ENCODE results near the gene PIAS1.
"Not testable (repeated sequence)": the region's sequence is repeated elsewhere in the genome, so short reads cannot be mapped to it uniquely, and the experiment has no call there.

Gene PIAS1

DNA sequence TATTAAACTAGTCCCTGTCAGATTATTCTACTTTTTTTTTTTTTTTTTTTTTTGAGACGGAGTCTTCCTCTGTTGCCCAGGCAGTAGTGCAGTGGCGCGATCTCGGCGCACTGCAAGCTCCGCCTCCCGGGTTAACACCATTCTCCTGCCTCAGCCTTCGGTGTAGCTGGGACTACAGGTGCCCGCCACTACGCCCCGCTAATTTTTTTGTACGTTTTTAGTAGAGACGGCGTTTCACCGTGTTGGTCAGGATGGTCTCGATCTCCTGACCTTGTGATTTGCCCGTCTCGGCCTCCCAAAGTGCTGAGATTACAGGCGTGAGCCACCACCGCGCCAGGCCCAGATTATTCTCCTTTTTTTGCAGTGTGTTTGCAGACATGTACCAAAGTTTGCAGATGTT, 4.9 kb downstream of the PIAS1 start:
- in situ Hi-C loops (cut with MboI; ENCODE audit: low pct_unique_long_range_greater_than_20kb, low sequenced_read_pairs); DNase-seq: not testable (repeated sequence)

DNA sequence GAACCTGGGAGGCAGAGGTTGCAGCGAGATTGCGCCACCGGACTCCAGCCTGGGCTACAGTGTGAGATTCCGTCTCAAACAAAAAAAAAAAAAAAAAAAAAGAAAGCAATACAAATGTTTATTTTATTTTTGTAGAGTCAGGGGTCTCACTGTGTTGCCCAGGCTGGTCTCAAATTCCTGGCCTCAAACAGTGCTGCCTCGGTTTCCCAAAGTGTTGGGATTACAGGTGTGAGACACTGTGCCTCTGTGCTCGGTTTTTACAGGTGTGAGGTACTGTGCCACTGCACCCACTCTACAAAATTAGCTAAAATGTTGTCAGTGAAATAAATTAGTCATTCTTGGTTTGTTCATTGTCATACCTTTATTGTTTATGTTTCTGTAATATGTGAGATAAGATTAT, 5.5 kb downstream of the PIAS1 start:
- in situ Hi-C loops (cut with MboI; ENCODE audit: low pct_unique_long_range_greater_than_20kb, low sequenced_read_pairs) = no loop called here
- no peak for DNase-seq

DNA sequence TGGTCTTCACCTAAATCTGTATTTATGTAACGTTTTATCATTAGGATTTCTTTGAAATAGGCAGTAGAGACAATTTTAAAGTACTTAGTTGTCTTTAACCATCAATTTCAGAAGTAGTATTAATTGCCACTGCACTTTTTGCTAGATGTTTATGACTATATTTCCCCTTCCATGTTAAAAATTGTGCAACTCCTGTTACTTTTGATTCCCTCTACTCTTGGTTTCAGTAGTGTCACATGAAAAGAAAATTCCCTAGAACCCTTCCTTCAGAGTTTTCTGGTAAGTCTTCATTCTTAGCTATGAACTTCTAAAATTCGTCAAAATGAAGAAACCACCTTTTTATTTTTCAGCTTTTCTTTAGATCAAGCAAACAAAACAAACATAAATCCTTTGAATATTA, 7.1 kb downstream of the PIAS1 start:
- DNase-seq = no peak
- in situ Hi-C loops (cut with MboI; ENCODE audit: low pct_unique_long_range_greater_than_20kb, low sequenced_read_pairs) = no loop called here

DNA sequence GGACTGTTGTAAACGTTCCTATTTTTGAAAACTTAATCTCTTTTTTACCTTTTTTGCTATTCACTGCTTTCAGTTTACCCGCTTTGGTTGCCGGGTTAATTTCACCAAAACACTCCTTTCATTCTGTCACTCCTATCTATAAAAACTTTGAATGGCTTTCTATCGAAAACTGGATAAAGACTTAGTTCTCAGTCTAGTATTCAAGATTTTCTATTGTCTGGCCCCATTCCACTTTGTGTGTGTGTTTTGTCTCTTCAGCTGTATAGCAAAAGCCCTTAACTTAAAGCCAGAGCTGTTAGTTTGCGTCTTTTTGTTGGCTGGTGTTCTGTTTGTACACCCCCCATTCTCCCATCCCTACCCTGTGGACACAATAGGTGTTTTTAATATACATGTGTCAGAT, 7.5 kb downstream of the PIAS1 start:
- DNase-seq = no peak
- in situ Hi-C loops (cut with MboI; ENCODE audit: low pct_unique_long_range_greater_than_20kb, low sequenced_read_pairs) = no loop called here

DNA sequence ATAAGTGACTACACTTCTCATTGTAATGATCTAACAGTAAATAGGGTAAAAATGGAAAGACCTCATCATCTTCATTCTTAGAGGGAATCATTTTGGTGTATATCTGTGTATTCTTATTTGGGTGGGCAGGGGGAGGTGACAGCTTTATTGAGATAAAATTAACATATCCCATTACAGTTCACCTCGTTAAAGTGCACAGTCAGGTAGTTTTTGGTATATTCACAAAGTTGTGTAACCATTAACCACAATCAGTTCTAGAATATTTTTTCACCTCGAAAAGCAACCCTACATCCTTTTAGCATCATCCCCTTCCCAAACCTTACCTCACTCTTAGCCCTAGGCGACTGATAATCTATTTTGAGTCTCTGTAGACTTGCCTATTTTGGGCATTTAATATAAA, 8.1 kb downstream of the PIAS1 start:
- no peak for DNase-seq
- in situ Hi-C loops (cut with MboI; ENCODE audit: low pct_unique_long_range_greater_than_20kb, low sequenced_read_pairs) = no loop called here

- in situ Hi-C loops (cut with MboI; ENCODE audit: low pct_unique_long_range_greater_than_20kb, low sequenced_read_pairs) = no loop called here
- no peak for DNase-seq
These were observed 8.9 kb downstream of the PIAS1 start for GRCh38 chr15:68062946-68063465.

DNA sequence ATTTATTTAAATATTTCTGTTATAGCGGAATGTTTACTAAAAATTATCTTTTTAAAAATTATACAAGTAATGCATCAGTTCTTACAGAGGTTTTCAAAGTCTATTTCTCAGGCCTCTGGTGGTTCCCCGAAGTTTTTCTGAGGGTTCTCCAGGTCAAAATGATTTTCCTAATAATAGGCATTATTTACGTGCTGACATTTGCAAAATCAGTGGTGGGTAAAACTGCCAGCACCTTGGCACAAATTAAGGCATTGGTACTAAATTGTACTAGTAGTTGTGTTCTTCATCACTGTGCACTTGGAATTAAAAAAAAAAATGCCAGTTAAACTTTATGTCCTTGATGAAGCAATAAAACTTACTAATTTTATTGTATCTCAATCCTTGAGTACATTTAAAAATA, 9.5 kb downstream of the PIAS1 start:
- no peak for DNase-seq
- in situ Hi-C loops (cut with MboI; ENCODE audit: low pct_unique_long_range_greater_than_20kb, low sequenced_read_pairs) = no loop called here

- DNase-seq = no peak
- in situ Hi-C loops (cut with MboI; ENCODE audit: low pct_unique_long_range_greater_than_20kb, low sequenced_read_pairs) = no loop called here
These were observed 19.6 kb downstream of the PIAS1 start for GRCh38 chr15:68073576-68074288.

DNA sequence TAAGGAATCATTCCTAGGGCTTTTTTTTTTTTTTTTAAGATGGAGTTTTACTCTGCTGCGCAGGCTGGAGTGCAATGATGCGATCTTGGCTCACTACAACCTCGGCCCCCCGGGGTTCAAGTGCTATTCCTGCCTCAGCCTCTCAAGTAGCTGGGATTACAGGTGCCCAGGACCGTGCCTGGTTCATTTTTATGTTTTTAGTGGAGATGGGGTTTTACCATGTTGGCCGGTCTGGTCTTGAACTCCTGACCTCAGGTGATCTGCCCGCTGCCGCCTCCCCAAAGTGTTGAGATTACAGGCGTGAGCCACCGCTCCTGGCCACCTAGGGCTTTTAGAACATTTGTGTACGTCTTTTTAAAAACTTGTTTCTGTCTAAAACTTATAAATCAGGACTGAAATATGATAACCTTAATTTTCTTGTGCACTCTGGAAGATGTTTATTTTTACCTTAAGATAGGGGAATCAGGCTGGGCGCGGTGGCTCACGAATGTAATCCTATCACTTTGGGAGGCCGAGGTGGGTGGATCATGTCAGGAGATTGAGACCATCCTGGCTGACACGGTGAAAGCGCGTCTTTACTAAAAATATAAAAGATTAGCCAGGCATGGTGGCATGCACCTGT, 21.8 kb downstream of the PIAS1 start:
- in situ Hi-C loops (cut with MboI; ENCODE audit: low pct_unique_long_range_greater_than_20kb, low sequenced_read_pairs) = no loop called here
- no peak for DNase-seq

GRCh38 chr15:68078365-68078764, 24.2 kb downstream of the PIAS1 start:
- DNase-seq = peak; percentile 32
- in situ Hi-C loops (cut with MboI; ENCODE audit: low pct_unique_long_range_greater_than_20kb, low sequenced_read_pairs) = no loop called here

GRCh38 chr15:68080334-68080733, 26.2 kb downstream of the PIAS1 start:
- in situ Hi-C loops (cut with MboI; ENCODE audit: low pct_unique_long_range_greater_than_20kb, low sequenced_read_pairs) = no loop called here
- no peak for DNase-seq

DNA sequence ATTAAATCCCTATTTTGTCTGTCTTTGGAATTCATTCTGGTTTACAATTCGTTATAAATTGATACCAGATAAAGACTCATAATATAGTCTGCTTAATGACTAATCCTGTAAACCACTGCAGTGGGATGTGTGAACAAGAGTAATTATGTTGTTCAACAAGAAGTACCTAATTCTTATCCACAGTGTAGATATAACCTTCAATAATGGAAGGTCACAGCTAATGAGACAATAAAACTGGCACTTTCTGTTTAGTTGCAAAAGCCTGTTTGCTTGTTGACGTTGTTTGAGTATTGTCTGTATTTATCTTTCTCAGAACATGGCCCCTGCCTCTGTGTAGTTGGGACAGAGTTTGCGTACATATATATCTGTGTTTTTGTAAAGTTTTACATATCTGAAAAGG, 26.7 kb downstream of the PIAS1 start:
- no peak for DNase-seq
- in situ Hi-C loops (cut with MboI; ENCODE audit: low pct_unique_long_range_greater_than_20kb, low sequenced_read_pairs) = no loop called here

DNA sequence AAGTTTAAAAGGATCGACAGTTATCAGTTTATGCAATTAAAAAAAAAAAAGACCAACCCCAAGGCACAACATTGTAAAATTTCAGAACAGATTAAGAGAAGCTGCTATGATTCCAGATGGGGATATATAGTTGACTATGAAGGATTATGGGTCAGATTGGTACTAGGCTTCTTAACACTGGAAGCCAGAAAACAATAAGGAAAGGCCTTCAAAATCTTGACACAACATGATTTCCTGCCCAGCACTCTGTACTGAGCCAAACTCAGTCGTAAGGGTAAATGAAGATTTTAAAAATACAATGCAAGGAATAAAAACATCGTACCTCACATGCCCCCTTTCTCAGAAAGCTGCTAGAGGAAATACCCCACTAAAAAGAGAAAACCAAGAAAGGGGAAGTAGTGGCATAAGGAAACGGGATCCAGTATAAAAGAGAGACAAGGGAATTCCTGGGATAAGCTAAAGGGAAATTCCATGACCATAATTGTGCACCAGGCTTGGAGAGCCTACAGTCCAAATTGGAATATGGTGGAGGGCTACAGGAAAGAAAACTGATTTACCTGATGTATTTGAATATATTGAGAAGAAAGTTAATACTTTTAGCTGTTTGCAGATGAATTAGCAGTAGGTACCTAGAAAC, 27.9 kb downstream of the PIAS1 start:
- in situ Hi-C loops (cut with MboI; ENCODE audit: low pct_unique_long_range_greater_than_20kb, low sequenced_read_pairs) = no loop called here
- DNase-seq = peak; percentile 70

DNA sequence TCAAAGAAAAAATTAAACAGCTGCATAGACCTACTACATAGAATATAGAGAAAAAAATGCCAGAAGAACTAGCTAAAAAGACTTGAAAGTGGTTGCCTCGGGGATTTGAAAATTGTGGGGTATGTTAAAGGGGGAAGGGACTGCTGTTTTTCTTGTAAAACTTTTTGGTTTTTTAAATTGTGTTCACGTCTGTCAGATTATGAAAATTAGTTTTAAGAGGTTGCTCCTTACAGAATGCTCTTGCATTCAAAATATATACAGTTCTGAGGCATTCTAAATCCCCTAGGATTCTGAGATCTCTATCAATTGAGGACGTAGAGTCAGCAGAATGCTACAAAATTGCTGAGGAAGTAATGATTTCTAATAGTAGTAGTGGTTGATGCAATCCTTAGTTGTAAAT, 28.6 kb downstream of the PIAS1 start:
- no peak for DNase-seq
- in situ Hi-C loops (cut with MboI; ENCODE audit: low pct_unique_long_range_greater_than_20kb, low sequenced_read_pairs) = no loop called here

DNA sequence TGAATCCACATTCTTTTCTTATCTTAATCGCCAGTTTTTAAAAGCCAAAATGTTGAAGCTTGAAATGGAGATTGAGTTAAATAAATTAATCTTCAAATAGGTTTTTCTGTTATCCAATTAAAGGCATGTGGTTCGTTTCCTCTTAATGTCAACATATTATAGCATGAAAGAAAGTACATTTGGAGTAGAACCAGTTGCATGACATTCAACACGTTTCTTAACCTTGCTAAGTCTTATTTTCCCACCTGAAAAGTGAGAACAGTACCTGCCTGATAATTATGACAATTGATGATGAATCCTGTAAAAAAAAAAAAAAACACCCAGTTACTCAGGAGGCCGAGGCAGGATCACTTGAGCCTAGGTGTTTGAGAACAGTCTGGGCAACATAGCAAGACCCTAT, 29.3 kb downstream of the PIAS1 start:
- no peak for DNase-seq
- in situ Hi-C loops (cut with MboI; ENCODE audit: low pct_unique_long_range_greater_than_20kb, low sequenced_read_pairs) = no loop called here

GRCh38 chr15:68085052-68085451, 30.9 kb downstream of the PIAS1 start:
- DNase-seq = no peak
- in situ Hi-C loops (cut with MboI; ENCODE audit: low pct_unique_long_range_greater_than_20kb, low sequenced_read_pairs) = no loop called here

GRCh38 chr15:68091743-68092142, 37.6 kb downstream of the PIAS1 start:
- DNase-seq = no peak
- in situ Hi-C loops (cut with MboI; ENCODE audit: low pct_unique_long_range_greater_than_20kb, low sequenced_read_pairs) = no loop called here

- in situ Hi-C loops (cut with MboI; ENCODE audit: low pct_unique_long_range_greater_than_20kb, low sequenced_read_pairs) = no loop called here
These were observed 42.0 kb downstream of the PIAS1 start for GRCh38 chr15:68096099-68096498.

DNA sequence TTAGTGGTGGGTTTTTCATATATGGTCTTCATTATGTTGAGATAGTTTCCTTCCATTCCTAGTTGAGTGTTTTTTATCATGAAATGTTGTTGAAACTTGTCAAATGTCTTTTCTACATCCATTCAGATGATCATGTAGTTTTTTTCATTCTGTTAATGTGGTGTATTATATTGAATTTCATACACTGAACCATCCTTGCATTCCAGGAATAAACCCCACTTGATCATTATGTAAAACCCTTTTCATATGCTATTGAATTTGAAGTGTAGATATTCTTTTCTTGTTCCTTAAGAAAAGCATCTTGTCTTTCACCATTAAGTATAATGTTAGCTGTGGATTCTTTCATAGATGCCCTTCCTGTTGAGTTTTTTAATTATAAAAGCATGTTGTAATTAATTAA, 42.9 kb downstream of the PIAS1 start:
- in situ Hi-C loops (cut with MboI; ENCODE audit: low pct_unique_long_range_greater_than_20kb, low sequenced_read_pairs) = no loop called here
- peak; percentile 35 for DNase-seq

More at GRCh38 chr15:68096099-68096498, 42.0 kb downstream of the PIAS1 start:
- DNase-seq = no peak

GRCh38 chr15:68098465-68098864, 44.4 kb downstream of the PIAS1 start:
- in situ Hi-C loops (cut with MboI; ENCODE audit: low pct_unique_long_range_greater_than_20kb, low sequenced_read_pairs) = no loop called here
- DNase-seq = no peak

Data from KBM-7 (cell line).